Measurements from ENCODE around the gene TTLL8. TPM values are rescaled to one million over a fixed set of nuclear protein-coding genes. Genes with fewer than 3 reads are reported as not detected.

Gene TTLL8
- total RNA-seq, 1 experiment from 2014 or later: not detected

DNA sequence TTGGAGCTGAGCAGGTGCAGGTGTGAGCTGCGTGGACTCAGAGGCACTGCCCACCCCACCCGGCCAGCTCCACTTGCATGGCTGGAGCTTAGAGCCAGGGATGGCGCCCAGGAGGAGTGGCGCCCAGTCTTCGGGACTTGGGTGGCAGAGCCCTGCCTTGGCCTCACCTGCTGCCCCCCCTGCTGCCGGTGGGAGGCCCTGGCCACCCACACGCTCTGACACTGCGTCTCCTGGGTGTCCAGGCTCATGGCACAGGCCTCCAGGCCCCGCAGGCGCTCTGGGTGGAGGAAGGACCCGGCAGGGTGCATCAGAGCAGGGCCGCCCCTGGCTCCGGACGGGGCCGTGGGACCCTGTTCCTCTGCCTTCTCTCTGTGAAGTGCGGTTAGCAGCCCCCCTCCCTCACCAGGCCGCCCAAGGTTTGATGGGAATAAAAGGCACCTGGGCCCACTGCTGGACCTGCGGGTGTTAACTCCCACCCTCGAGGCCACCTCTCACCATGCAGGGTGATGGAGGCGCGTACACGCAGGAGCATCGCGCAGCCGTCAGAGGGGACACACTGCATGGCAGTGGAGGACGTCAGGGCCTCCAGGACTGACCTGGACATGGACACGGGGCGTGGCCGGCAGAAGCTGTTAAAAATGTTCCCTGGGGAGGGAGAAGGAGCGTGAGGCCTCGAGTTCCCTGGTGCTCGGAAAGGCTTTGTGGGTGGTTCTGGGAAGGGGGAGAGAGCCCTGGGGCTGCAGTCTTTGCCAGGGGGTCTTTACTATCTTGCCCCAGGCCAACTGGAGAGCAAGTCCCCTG is 57.3 kb downstream of the TTLL8 start:
- Histone ChIP-seq H3K9me3 (ENCODE audit: low read length) (no peaks in the 10 kb centered on the region), H3K9me2 (replicated peaks; ENCODE audit: low read length) (no peaks in the 10 kb centered on the region), H3K27ac (ENCODE audit: low read length) (no peak overlapping the region), H3K9ac (ENCODE audit: low read length) (no peak overlapping the region), H3K79me2 (ENCODE audit: low read length) (no peaks in the 10 kb centered on the region), H2AFZ (ENCODE audit: low read length) (no peak overlapping the region), H3K36me3 (ENCODE audit: low read depth, low read length) (no peaks in the 10 kb centered on the region), H3K27me3 (ENCODE audit: low read length) (no peaks in the 10 kb centered on the region), H3K4me1 (ENCODE audit: insufficient read depth, low read length) (no peaks in the 10 kb centered on the region), H3F3A (ENCODE audit: low read length, unreplicated experiment) (no peaks in the 10 kb centered on the region), H4K20me1 (ENCODE audit: low read length) (no peaks in the 10 kb centered on the region), H3K4me3 (ENCODE audit: low read length) (no peak overlapping the region), H3K4me2 (ENCODE audit: low read length) (no peak overlapping the region)
- POLR2A ChIA-PET (ENCODE audit: unreplicated experiment): no interaction called here
- intact Hi-C loops (cut with micrococcal nuclease): no loop called here
- CTCF ChIA-PET: no interaction called here
- DNase-seq: no peak
- no TSS peak for BruUV-seq (replicated peaks)
- TF ChIP-seq, protein P1, sequence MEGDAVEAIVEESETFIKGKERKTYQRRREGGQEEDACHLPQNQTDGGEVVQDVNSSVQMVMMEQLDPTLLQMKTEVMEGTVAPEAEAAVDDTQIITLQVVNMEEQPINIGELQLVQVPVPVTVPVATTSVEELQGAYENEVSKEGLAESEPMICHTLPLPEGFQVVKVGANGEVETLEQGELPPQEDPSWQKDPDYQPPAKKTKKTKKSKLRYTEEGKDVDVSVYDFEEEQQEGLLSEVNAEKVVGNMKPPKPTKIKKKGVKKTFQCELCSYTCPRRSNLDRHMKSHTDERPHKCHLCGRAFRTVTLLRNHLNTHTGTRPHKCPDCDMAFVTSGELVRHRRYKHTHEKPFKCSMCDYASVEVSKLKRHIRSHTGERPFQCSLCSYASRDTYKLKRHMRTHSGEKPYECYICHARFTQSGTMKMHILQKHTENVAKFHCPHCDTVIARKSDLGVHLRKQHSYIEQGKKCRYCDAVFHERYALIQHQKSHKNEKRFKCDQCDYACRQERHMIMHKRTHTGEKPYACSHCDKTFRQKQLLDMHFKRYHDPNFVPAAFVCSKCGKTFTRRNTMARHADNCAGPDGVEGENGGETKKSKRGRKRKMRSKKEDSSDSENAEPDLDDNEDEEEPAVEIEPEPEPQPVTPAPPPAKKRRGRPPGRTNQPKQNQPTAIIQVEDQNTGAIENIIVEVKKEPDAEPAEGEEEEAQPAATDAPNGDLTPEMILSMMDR (conservative IDR thresholded peaks at IDR 0.05; ENCODE audit: low read depth, low read length): no peak
- TF ChIP-seq EZH2phosphoT487 (IDR thresholded peaks at IDR 0.05; ENCODE audit: borderline replicate concordance, low read length): no peak
- TF ChIP-seq EZH2 (IDR thresholded peaks at IDR 0.05; ENCODE audit: low read length, unreplicated experiment): no peak
- no peak for ATAC-seq

GRCh38 chr22:49999946-50000586 is 58.0 kb downstream of the TTLL8 start:
- ChIA-PET CTCF (no interaction called here), POLR2A (ENCODE audit: unreplicated experiment) (no interaction called here)
- no peak for DNase-seq
- H3F3A ChIP-seq (ENCODE audit: low read length, unreplicated experiment): no peaks in the 10 kb centered on the region
- intact Hi-C loops (cut with micrococcal nuclease): no loop called here
- no peaks in the 10 kb centered on the region for H3K27me3 ChIP-seq (ENCODE audit: low read length)
- H2AFZ ChIP-seq (ENCODE audit: low read length): no peak overlapping the region
- no peak for ATAC-seq
- no peak overlapping the region for H3K9ac ChIP-seq (ENCODE audit: low read length)
- H3K4me3 ChIP-seq (ENCODE audit: low read length): no peak overlapping the region
- no peaks in the 10 kb centered on the region for H4K20me1 ChIP-seq (ENCODE audit: low read length)
- no peaks in the 10 kb centered on the region for H3K9me3 ChIP-seq (ENCODE audit: low read length)
- TF ChIP-seq, protein P1 (conservative IDR thresholded peaks at IDR 0.05; ENCODE audit: low read depth, low read length): no peak
- no peak for TF ChIP-seq EZH2phosphoT487 (IDR thresholded peaks at IDR 0.05; ENCODE audit: borderline replicate concordance, low read length)
- no peak for TF ChIP-seq EZH2 (IDR thresholded peaks at IDR 0.05; ENCODE audit: low read length, unreplicated experiment)
- H3K79me2 ChIP-seq (ENCODE audit: low read length): no peaks in the 10 kb centered on the region
- no peaks in the 10 kb centered on the region for H3K4me1 ChIP-seq (ENCODE audit: insufficient read depth, low read length)
- BruUV-seq (replicated peaks): no TSS peak
- H3K4me2 ChIP-seq (ENCODE audit: low read length): no peak overlapping the region
- no peaks in the 10 kb centered on the region for H3K9me2 ChIP-seq (replicated peaks; ENCODE audit: low read length)
- no peaks in the 10 kb centered on the region for H3K36me3 ChIP-seq (ENCODE audit: low read depth, low read length)
- H3K27ac ChIP-seq (ENCODE audit: low read length): no peak overlapping the region

Data from PC-3 (cell line).